ENCODE measurements around the gene IPPK.

DNA sequence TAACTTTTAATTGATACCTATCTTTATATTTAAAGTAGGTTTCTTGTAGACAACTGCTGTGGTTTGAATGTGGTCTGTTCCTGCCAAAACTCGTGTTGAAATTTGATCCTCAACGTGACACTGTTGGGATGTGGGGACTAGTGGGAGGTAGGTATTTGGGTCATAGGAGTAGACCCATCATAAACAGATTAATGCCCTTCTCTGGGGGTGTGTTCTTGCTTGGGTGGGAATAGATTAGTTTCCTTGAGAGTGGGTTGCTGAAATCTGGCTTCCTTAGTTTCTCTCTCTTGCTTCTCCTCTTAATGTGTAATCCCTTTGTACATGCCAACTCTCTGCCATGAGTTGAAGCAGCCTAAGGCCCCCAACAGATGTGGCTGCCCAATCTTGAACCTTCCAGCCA is 34.6 kb upstream of the IPPK start:
- TF ChIP-seq, protein P1, sequence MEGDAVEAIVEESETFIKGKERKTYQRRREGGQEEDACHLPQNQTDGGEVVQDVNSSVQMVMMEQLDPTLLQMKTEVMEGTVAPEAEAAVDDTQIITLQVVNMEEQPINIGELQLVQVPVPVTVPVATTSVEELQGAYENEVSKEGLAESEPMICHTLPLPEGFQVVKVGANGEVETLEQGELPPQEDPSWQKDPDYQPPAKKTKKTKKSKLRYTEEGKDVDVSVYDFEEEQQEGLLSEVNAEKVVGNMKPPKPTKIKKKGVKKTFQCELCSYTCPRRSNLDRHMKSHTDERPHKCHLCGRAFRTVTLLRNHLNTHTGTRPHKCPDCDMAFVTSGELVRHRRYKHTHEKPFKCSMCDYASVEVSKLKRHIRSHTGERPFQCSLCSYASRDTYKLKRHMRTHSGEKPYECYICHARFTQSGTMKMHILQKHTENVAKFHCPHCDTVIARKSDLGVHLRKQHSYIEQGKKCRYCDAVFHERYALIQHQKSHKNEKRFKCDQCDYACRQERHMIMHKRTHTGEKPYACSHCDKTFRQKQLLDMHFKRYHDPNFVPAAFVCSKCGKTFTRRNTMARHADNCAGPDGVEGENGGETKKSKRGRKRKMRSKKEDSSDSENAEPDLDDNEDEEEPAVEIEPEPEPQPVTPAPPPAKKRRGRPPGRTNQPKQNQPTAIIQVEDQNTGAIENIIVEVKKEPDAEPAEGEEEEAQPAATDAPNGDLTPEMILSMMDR (IDR thresholded peaks at IDR 0.05), result no peak
- no peak for TF ChIP-seq POLR2A (IDR thresholded peaks at IDR 0.05)

All from Peyer's patch (tissue), 4 donors.